Middle frontal gyrus (tissue), 1 donor: ENCODE data around the gene NEK10.

Source experiments
- DNase-seq: peaks from one replicate; pipeline ENCODE4 v3.0.0-alpha.2; 2015; ENCODE audit warnings: low spot score; ENCODE audit errors: extremely low spot score

Gene NEK10

GRCh38 chr3:27076815-27077630 is 292.2 kb downstream of the NEK10 start:
- no peak for DNase-seq

- DNase-seq, result no peak
Observed at GRCh38 chr3:27074914-27075313, 294.3 kb downstream of the NEK10 start.

GRCh38 chr3:27073912-27074311 is 295.3 kb downstream of the NEK10 start:
- no peak for DNase-seq

- no peak for DNase-seq
Observed at GRCh38 chr3:27072810-27073651, 296.2 kb downstream of the NEK10 start.

- DNase-seq, result no peak
Observed at GRCh38 chr3:27060336-27060735, 308.8 kb downstream of the NEK10 start.
